Measurements from ENCODE around the gene MRRF. TPM values are rescaled to one million over a fixed set of nuclear protein-coding genes. Genes with fewer than 3 reads are reported as not detected.
A peak's percentile ranks its signal among the peaks of the same experiment; 100 is the strongest.
"Not testable (repeated sequence)": the region's sequence is repeated elsewhere in the genome, so short reads cannot be mapped to it uniquely, and the experiment has no call there.

The MRRF gene
- total RNA-seq, 1 donor from 2014 or later = 60.2 TPM

DNA sequence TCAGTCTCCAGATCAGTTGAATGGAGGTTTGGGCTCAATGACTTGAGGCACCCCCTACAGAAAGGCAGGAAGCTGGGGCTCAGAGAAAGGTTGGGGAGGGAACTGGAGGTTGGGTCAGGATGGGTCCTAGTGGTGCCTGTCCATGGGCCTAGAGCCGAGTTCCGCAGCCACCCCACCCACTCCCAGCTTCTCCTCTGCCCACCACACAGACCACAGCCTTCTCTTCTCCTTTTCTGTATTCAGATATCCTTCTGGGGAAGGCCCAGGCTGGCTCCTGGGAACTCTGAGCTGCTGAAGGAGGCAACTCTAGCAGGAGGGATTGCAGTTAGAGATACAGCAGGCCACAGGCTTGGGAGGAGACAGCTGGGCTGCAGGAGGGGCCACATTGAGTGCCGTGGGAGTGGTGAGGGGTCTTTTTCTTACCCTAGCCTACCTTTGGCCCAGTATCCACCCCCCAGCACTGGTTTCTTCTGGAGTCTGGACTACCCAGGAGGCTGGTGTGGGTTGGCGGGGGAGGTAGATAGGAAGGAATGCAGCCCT lies 90.7 kb downstream of the MRRF start:
- DNase-seq (ENCODE audit: low spot score) = no peak

DNA sequence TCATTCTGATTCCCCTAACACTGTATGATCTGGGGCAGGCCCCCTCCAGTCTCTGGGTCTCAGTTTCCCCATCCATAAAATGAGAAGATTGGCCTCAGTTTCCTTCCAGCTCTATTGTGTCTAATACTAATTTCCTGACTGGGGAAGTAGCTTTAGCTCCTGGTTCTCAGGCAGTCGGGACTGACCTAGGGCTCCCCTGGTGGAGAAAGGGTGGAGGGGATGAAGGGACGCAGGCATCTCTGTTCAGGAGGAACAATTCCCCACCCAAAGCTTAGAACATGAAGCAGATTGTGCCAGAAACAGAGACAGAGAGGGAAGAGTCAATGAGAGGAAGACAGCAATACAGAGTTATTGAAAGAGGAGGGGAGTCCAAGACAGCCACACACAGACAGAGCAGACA lies 91.9 kb downstream of the MRRF start:
- DNase-seq (ENCODE audit: low spot score) = no peak

DNA sequence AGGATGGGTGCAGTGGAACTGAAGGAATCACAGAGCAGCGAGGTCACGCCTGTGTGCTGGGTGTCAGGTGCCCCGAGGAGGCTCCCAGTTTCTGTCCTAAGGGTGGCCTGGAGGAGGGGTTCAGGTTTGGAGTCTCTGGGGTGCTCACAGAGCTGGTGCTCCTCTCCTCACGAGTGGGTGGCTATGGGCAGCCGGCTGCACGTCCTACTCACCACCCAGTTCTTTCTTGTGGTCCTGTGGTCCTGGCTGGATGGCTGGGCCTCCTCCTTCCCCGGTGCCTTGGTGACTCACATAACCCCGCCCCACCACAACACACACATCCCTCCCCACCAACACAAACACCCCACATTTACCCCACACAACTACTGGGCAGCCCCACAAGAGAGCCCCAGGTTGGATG lies 96.2 kb downstream of the MRRF start:
- DNase-seq (ENCODE audit: low spot score) = no peak

DNA sequence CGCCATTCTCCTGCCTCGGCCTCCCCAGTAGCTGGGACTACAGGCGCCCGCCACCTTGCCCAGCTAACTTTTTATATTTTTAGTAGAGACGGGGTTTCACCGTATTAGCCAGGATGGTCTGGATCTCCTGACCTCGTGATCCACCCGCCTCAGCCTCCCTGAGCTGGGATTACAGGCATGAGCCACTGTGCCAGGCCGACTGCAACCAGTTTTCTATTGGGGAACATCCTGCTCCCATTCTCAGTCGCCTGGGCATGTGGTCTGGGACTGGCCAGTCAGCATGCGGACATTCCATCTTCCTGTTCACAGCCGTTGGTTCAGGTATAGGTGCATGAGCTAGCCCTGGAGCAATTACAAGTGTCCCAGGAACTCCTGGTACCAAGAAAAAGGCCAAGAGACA lies 98.4 kb downstream of the MRRF start:
- DNase-seq (ENCODE audit: low spot score) = not testable (repeated sequence)

DNA sequence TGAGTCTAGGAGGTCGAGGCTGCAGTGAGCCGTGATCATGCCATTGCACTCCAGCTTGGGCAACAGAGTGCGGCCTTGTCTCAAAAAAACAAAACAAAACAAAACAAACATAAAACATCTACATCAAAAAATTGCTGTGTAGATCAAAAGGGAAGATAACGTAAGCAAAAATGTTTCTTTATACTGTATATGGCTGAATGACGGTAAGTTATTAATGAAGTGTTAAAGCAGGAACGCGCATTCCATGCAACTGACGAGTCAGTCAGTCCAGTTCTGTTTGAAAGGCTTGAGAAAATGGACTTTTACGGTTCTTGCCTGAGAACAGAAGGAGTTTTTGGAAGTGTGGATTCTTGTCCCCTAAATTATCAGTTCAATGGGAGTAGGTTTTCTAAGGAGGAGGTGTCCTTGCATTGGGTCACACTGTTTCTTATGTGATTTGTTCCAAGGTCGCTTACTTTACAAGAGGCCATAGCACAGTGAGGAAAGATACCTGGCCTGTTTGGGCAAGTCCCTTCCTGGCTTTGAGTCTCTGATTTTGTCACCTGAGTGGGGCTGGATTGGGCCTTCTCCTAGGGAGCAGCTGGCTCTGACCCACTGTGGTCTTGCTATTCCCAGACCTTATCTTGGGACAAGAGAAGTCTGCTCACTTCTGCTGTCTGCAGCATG lies 99.6 kb downstream of the MRRF start:
- no peak for DNase-seq (ENCODE audit: low spot score)

DNA sequence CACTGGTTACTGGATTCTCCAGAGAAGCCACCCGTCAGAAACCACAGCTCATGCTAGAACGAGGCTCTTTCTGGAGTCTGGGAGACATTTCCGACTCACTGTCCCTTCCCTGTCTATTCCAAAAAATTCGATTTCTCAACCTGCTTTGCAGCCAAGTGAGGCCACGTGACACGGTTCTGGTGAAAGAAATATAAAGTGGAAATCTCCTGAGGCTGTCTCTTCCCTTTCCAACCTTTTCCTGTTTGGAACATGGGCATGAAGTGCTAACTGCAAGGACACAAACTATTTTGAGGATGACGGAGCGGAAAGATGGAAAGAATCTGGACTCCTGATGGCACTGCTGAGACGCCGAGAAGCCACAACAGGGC lies 100.1 kb downstream of the MRRF start:
- no peak for DNase-seq (ENCODE audit: low spot score)

DNA sequence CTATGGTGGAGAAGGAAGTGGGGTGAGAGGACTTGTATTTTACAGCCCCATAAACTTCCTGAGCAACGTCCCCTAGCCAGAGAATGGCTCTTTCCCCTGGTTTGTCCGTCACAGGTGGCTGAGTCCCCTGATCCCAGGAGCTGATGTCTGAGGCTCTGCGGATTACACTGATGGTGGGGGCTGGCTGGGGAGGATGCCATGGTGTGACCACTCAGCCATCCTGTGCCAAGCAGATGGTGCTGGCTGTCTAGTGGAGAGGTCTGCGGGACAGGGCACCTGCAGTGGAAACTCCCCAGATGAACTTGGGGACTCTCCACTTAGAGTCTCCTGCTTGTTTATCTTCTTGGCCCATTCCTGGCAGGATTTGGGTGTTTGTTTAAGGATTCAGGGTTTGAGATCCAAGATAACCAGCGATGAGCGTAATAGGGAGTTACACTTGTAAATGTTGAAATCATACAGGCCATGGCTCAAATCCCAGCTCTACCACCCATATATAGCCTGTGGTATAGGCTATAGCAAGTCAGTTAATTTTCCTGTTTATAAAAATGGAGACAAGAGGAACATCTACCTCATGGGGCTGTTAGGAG lies 101.5 kb downstream of the MRRF start:
- no peak for DNase-seq (ENCODE audit: low spot score)

DNA sequence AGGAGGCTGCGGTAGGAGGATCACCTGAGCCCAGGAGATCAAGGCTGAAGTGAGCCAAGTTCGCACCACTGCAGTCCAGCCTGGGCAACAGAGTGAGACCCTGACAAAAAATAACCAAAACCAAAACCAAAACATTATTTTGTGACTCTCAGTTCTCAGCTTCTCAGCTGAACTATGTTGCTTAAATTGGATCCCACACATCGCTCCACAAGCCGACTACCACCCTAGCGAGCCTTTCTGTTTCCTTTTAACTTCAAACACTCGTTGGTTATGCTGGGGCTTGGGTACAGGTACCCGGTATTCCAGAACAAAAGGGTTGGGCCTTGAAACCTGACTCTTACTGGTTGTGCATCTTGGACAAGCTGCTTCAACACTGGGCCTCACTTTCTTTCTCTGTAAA lies 102.4 kb downstream of the MRRF start:
- DNase-seq (ENCODE audit: low spot score) = no peak

DNA sequence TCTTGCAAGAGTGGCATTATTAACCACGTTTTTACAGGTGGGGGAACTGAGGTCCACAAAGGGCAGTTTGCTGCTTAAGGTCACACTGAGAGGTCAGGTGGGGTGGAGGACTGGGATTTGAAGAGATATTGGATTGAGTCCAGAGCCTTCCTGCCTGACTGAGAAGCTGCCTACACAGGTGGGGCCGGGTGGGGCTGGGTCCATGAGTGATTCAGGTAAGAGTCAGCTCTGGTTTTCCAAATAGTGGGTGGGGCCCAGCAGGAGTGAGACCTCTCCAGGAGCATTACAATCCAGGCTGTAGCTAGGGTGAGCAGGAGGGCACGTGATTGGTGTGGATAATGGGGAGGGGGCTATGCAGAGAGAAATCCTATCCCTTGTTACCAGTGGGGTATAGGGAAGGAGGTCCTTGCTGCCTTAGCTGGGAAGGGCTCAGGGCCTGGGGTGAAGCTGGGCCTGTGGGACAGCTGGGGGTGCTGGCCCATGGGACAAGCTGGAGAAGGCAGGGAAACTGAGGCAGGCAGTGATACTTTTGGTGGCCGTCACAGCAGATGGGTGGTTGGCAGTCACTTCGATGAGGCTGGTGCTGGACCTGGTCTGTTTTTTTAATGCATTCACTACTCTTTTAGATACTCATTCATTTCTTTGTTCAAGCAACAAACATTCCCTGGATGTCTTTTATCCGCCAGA lies 103.2 kb downstream of the MRRF start:
- no peak for DNase-seq (ENCODE audit: low spot score)

DNA sequence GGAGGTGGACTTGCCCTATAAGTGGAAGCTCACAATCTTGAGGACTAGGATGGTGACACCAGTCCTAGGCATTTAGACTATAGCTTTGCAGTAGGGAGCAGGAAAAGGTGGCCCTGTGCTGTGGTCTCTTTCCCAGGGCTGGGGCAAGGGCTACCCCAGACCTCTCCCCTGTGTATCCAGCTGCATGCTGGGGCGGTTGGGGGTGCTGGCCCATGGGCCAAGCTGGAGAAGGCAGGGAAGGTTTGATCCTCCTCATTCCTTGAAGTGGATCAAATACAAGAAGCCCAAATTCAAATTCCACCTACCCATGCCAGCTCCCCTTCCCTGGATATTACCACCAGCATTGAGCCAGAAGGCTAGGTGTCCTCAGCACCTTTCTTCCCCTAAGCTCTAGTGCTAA lies 104.0 kb downstream of the MRRF start:
- no peak for DNase-seq (ENCODE audit: low spot score)

DNA sequence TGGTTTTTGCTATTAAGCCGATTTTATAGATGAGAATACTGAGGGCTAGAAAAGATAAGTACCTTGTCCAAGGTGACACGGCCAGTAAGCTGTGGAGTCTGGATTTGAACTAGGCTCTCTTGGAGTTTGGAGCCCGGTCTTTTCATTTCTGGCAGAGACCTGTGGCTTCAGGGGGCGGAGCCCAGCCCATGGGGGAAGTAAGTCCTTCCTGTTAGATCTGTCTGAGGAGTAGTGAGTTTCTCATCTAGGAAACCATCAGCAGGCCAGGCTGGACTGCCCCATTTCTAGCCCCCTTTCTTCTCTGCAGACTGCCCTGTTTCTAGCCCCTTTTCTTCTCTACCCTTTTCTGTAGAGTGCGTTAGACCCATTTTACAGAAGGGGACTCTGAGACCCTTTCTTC lies 105.6 kb downstream of the MRRF start:
- DNase-seq (ENCODE audit: low spot score) = no peak

DNA sequence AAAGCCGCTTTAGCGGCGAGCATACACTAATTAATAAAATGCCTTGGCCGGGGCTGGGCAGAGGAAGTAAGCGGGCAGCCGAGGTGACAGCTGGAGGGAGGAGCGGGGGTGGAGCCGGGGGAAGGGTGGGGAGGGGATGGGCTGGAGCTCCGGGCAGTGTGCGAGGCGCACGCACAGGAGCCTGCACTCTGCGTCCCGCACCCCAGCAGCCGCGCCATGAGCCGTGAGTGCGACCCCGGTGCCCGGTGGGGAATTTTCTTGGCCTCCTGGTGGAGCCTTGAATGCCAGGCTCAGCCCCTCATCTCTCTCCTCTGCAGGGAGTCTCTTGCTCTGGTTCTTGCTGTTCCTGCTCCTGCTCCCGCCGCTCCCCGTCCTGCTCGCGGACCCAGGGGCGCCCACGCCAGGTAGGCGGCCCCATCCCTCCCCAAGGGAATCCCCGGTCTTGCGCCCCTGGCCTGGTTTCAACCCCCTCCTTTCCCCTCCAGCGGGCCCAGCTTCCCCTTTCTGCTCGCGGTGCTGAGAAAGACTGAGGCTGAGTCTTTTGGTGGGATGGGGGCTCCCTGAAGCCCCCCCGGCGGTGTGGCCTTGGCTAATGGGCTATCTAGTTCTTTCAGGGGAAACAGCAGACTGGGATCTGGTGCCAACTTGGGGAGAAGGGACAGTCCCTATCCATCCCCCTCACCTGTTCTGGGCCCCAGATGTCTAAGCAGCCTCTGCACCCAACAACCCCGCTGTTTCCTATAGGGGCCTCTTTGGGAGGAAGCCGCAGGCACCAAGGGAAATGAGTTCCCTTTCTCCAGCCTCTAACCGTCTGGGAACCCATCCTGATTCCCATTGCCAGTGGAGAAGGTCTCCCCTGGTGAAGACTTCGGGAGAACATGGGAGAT lies 106.4 kb downstream of the MRRF start, which contains the start of gene PTGS1:
Gene PTGS1, plus strand, starts transcription at position 156 of the 887 bp plus-strand sequence. Its CDS starts 61 bp downstream, at position 217.
- DNase-seq (ENCODE audit: low spot score) = no peak

DNA sequence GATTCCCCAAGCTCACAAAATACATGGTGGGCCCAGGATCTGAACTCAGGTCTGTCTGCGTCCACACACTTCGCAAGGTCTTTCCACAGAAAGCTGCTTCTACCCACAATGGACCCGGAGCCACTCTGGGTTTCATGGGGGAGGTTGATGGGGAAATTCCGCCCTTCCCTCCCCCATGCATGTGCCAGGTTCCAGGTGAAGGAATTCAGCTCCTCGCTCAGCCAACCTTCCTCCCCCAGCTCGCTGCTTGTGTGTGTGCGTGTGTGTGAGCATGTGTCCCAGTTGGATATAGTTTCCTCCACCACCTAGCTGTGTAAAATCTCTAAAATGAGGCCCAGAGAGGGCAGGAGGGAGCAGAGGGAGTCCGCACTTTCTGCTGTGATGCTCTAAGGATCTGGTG lies 107.2 kb downstream of the MRRF start:
- DNase-seq (ENCODE audit: low spot score) = no peak

DNA sequence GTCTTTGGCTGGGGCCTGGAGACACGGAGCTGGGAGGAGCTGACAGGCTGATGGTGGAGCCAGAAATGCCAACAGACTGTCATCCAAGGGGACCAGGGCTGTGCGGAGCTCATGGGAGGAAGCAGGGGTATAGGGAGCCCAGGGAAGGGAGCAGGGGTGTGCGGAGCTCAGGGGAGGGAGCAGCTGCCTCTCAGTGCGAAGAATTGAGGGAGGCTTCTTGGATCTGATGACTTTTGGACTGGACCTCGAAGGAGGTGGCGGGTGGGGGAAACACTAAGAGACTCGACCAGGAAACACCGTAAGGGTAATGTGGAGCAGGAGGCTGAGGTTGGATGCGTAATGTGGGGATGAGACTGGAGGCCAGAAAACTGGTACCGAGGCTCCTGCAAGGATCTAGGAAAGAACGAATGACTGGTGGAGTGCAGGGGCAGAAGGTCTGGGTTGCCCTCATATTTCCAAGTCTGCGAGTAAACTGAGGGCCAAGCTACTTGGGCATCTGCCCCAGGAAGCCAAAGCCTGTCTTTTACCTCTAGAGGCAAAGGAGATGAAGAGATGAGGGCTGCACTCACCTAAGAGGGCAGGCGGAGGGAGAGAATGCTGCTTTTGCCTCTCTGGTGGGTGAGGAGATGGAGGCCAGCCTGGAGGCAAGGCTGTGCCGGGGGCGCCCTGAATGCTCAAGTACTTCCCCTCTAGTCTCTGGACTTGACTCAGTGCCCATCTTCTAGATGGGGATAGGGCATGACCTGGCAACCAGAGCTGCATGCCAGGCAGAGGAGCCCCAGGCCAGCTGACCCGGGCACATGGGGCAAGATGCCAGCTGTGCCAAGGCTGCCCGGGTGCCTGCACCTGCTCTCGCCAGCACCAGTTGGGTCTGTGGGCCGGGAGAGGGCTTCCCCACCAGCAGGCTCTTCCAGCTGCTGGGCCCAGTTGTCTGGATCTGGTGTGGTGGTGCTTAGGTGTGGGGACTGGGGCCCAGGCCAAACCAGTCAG lies 108.5 kb downstream of the MRRF start:
- DNase-seq (ENCODE audit: low spot score) = no peak

DNA sequence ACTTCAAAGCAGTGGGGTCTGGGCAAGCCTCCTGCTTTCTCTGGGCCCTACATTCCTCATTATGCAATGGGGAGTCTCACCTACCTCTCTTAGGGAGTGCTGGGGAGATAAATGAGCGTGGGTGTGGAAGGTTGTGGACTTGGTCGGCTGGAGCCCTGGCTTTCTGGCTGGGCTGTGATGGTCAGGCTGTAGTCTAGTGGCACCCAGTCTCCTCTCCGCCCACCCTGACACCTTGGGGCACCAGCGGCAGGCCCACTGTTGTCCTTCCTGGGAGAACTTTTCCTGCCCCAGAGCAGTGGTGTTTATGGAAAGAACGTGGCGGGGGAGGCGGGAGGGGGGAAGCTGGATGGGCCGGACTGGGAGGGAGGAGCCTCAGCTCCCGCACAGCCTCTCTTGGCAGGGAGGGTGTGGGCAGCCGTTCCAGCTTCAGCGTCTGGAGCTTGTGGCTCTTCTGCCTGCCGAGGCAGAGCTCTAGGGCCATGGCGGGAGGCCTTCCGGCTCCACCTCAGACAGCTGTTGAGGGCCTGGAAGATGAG lies 110.3 kb downstream of the MRRF start:
- DNase-seq (ENCODE audit: low spot score) = peak; percentile 91

DNA sequence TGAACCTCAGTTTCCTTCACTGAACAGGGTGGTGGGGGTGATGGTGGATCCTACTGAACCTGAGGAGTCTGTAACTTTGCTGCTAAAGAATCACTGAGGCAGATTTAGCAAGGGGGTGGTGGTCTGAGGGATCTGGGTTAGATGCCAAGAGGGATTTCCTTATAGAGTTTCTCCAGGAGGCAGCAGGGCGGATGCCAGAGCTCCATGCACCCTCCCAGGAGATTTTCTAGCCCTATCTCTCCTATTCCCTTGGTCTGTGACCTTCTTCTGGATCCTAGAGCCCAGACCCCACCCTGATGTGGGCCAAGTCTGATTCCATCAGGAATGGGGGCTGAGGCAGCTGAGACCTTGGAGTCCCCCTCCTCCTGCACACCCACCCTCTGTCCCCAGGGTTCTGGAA lies 112.1 kb downstream of the MRRF start:
- peak; percentile 69 for DNase-seq (ENCODE audit: low spot score)

DNA sequence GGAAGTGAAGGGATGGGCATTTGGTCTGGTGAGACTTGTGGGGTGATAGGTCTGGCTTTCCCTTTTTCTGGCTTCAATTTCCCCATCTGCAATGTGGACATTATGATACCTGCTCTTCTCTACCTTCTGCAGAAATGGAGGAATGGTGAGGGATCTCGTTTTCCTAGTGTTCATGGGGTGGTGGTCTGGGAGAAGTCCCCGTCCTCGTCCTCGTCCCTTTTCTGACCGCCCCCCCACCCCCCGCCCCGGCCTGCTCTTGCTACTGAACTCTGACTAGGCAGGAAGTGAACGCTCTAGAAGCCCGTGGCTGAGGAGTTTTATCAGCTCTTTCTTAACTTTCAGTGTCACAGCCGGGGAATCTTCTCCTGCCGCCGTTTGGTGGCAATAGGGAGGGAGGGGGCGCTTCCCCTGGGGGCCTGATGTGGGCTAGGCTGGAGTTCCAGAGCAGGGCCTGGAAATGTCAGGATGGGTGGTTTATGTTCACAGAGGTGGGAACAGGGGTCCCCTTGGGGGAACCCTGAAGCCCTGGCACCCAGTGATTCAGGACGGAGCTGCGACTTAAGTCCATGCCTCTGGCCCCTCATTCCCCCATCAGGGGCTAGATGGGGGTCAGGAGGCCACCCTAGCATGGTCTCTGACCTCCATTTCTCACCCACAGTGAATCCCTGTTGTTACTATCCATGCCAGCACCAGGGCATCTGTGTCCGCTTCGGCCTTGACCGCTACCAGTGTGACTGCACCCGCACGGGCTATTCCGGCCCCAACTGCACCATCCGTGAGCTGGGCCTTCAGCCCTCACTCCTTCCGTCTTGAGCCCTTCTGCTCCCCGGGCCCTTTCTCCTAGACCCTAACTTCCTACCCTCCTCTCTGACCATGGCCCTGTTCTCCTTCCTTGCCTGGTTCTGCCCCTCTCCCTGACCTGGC lies 112.8 kb downstream of the MRRF start:
- peak; percentile 7 for DNase-seq (ENCODE audit: low spot score)

DNA sequence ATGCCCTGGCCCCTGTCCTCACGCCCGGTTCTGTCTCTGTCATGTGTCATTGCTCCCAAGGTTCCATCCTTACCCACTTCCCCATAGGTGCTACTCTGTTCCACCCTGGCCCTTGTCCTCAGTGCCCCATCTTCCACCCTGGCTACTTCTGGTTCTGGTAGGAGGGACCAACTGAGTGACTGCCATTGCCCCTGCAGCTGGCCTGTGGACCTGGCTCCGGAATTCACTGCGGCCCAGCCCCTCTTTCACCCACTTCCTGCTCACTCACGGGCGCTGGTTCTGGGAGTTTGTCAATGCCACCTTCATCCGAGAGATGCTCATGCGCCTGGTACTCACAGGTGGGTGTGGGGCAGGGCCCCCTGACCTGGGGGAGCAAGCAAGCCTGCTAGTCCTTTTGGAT lies 113.6 kb downstream of the MRRF start:
- DNase-seq (ENCODE audit: low spot score) = no peak

DNA sequence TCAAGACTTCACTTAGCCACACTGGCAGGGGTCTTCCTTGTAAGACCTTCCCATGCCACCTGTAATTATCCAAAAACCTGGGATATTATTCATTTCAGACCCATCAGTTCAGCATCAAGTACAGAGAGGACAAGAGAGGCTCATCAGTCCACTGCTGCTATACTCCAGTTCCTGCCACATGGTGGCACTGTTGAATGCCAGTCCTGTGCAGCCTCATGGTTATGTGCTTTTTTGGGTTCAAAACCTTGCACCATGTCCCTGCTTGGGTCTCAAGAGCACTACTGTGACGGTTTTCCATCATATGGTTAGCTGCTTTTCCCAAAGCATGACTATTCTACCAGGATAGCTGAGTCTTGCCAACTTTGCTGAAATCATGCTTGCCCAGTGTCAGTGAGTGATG lies 114.7 kb downstream of the MRRF start:
- DNase-seq (ENCODE audit: low spot score) = no peak
